Stimulated activated CD4-positive, alpha-beta T cell treated with anti-CD3 and anti-CD28 coated beads, Interleukin-1b, Interleukin-23, amount 100 ng/mL, for 24 hours (primary cell): ENCODE measurements around the gene STARD13.

Experiments used
- DNase-seq, 4 experiments: peaks; one replicate each; pipeline ENCODE4 v3.0.0-alpha.2; 2020; ENCODE audit warnings: low read depth in 4 of 4, low spot score in 1 of 4

Gene STARD13

DNA sequence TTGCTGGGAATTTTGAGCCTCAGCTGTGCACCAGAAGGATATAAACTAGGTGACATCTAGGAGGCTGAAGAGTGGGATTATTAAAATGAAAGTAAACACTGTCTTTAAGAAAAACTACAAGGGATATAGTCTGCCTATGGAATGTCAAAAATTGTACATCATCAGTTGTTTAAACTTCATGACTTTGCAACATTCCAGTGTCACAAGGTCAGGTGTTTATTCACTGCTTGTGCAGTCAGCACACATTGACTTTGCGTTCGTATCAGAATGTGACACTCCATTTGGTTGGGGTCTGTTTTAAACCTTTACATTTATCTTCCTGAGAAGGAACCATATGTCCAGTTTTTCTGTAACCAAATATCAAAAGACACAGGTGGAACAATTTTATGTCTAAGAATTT is 183.7 kb downstream of the STARD13 start:
- no peak for DNase-seq

DNA sequence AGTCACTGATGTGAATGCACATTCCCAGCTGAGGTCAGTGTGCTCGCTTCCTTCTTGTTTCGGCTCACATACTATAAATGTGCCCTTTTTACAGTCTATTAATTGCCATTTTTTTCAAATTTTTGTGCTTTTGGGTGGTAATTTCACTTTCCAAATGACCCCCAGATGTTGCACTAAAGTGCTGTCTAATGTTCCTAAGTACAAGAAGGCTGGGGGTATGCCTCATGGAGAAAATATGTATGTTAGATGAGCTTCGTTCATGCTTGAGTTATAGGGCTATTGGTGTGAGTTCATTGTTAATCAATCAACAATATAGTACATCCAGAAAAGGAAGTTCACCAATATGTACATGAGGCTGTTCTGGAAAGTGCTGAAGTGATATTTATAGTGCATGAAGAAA is 184.7 kb downstream of the STARD13 start:
- DNase-seq = no peak

DNA sequence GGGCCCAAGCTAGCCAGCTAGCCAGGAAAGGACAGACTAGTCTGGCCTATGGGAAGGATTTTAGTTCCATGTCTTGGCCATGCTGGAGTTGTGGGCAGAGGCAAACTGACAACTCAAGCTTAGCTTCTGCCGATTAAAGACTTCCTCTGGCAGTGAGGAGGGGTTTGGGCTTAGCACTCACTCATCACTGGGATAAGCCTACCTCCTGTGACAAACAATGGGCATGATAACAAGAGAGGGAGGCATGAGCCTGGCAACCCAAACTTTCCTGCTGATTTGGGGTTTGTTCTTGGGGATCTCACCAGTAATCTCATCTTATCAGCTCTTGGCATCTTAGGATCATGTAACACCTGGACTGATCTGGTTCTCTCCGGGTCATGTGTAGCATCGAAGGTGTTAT is 185.7 kb downstream of the STARD13 start:
- DNase-seq = no peak

DNA sequence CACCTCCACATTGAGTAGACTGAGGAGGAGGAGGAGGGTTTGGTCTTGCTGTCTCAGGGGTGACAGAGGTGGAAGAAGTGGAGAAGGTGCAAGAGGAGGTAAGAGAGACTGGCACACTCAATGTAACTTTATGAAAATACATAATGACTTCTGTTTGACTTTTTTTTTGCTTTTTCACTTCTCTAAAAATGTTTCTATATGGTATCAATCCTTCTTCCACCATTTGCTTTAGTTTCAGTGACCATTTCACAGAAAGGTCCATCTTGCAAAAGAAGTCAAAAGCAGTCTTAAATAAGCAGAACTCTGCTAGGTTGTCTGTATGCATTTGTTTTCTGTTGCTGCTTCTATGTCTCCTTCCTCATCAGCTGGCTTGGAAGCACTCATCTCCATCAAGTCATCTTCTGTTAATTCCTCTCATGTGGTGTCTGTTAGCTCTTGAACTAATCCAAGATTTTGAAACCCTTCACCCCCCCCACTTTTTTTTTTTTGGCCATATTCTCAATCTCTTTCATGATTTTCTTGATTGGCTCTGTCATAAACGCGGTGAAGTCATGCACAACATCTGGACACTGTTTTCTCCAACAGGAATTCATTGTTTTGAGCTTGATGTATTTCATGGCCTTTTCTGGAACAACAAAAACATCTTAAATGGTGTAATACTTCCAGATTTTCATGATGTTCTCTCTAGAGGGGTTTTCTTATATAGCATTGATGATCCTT is 188.5 kb downstream of the STARD13 start:
- DNase-seq = no peak

DNA sequence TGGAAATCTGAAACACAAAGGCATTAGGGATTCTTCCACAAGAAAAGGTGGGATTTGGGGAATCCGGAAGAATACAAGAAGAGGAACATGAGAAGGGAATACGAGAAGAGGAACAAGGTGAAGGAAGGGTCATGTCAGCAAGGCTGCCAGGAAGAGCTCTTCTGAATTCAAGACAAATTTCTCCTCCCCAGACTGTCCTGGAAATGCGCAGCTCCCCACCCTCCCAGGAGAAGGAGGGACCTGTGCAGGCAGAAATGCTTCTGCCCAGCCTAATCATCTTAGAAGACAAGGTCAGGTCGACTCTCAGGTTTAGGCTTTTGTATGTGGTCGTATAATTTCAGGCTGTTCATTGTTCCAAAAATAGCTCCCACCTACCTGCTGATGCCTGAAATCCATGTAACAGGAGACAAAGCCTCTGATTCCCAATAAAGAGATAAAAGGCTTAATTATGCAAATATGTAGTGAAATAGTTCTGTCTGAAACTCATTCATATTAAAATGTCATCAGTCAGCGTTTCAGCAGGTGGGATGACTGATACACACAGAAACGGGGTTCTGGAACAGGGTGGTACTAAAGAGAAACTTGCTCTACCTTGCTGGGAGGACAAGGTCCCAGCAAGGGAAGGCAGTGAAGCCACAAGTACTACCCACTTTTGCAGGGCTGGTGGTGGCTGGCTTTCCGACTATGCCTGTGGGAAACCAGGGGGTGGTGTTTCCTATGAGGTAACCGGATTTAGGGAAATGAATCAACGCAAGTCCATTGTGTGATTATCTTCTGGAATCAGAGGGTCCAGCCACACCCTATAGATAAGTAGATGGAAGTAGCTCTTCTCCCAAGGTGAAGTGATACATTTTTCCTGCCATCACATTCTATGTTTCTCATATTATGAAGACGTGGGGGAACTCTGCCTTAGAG is 193.2 kb downstream of the STARD13 start:
- no peak for DNase-seq

DNA sequence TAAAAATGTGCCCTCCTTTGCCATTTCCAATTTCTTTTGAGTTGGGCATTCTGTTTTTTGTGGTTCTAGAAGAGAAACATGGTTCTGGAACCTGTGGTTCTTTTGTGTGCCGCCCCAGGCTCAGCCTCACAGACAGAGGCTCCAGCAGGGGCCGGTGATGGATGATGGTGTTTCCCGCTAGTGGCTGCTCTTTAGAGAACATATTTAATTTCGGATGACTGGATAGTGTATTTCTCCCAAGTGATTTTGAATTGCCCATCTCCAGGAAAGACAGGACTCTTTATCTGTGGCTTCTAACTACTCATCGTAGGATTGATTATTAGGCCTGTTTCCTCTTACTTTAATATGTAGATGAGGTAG is 194.2 kb downstream of the STARD13 start:
- DNase-seq = no peak

DNA sequence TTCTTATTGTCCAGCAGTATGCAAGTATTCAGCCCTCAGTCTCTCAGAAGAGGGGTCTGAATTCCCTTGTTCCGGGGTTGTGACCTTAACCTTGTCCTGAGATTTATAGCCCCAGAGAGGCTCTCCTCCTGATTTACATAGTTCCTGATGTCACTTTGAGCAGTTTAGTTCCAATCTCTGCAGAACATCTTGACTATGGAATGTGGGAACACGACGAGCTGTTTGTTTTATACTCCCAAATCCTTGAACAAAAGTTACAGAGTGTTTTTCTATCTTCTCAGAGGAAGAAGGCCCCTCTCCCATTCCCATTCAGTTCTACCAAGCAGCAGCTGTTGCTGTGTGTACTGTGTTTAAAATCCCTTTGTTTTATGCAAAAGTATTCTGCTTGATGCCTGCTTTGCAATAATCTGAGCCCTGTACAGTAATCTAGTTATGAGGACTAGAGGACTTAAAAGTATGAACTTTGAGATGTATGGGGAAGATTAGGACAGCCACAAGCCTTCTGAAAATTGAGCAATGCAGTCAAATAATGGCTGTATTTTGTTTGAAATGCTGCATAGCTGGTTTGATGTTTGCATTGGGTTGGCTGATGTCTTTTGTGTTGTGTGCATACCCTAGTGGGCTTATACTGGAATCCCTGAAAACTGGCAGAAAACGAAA is 194.7 kb downstream of the STARD13 start:
- no peak for DNase-seq

DNA sequence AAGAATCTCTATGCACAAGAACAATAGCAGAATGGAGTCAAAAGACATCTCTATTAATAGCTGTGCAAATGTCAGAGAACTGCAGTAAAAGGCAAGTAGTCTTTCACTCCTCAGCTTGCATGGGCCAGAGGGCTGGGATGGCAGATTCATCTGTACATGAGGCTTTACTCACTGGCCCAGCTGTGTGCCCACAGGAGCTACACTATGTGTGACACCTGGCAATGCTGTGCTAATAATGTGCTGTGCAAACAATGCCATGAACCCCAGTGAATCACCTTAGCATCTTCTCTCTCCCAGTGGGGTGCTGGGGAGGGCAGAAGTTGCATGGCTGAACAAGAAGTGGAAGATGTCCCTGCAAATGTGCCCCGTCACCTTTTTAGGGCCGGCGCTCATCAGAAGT is 196.2 kb downstream of the STARD13 start:
- no peak for DNase-seq

DNA sequence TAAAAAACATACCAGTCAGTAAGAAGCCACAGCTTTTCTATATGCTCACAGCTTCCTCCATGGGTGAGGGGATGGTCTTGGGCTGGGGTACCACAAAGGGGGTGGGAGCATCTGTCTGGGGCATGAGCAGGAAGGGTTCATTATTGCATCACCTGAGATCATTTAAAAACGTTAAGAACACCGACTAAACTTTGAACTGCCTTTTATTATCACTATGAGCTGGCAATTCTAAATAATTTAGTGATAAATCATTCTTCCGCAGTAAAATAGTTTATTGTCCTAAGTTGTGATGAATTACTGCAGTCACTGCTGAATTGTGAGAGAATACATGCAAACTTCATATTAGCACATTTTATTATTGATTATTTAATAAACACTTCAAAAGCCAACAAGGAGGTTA is 197.8 kb downstream of the STARD13 start:
- no peak for DNase-seq

DNA sequence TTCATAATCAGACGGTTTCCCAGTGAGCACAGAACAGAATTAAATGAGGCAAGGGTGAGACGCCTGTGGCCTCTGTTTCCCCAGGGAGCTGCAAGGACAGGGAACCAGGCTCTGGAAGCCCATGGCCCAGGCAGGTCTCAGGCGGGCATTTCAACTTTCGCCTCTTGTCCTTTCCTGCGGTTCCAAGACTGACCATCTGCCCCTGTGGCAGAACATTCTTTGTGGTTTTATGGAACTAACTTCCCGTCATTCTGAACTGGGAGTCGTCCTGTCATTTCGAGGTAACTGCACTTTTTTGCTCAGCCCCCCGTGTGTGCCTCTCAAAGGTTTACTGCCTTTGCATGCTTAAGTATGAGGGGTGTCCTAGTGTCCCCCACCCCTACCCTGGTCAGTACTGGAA is 198.5 kb downstream of the STARD13 start:
- no peak for DNase-seq

DNA sequence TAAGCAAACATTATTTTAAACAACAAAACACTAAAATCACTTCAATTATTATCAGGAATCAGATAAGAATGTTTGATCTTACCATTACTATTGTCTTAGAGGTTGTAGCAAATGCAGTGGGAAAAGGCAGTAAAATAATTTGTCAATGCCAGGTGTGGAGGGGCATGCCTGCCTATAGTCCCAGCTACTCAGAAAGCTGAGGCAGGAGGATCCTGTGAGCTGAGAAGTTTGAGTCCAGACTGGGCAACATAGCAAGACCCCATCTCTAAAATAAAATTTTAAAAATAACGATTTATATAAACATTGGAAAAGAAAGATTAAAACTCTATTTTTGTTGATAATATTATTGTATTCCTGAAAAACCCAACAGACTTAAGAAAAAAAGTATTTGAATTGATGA is 202.5 kb downstream of the STARD13 start:
- no peak for DNase-seq

DNA sequence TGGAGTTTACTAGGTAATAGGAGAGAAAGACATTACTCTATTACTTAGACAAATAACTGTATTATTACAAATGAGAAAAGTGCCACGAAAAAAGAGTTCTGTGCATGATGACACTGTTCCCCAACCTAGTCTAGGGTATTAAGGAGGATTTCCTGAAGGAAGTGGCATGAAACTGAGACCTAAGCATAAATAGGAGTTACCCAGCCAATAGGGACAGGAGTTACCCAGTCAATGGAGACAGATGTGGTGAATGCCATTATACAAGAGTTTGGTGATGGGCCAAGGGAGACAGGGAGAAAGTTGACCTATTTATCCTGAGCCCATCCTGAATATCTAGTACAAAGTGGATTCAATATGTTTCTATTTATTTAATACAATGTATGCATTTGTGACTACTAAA is 203.9 kb downstream of the STARD13 start:
- no peak for DNase-seq

DNA sequence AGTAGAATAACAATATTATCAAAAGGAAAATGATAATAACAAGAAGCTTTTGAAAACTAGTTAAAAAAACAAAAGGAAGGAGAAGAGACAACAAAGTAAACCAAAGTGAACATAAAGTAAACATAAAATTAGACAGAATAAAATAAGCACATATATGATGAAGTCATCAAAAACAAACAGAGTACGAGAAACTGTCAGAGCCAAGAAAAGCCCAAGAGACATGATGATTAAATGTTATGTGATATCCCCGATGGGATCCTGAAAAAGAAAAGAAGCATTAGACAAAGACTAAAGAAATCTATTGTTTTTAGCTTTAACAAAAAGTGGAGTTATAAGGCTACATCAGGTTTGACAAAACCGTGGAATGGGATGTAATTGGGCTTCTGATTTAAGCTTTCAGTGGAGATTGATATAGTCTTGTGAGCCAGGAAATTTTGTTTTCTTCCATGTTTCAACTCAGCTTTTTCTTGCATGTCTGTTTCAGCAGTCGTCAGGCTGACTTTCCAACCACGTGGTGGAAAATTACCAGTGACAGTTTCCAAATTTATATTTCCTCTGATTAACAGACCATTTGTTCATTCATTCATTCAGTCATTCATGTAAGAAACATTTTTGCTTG is 204.5 kb downstream of the STARD13 start:
- no peak for DNase-seq

DNA sequence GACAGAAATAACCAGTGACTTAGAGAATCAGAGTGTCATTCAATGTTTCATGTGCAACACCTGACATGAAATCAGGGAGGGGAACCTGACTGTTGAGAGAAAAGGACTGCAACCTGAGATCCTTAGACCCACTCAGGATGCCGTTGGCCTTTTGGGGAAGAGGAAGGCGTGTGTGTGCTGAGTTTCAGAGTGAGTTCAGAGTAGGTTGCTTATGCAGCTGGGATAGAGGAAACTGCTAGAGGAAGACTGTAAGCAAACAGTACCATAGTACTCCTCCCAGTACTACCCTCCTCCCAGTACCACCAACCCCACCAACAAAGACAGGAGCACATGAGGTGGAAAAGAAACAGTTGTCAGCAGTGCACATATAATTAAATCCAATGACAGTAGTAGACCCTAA is 205.6 kb downstream of the STARD13 start:
- no peak for DNase-seq

DNA sequence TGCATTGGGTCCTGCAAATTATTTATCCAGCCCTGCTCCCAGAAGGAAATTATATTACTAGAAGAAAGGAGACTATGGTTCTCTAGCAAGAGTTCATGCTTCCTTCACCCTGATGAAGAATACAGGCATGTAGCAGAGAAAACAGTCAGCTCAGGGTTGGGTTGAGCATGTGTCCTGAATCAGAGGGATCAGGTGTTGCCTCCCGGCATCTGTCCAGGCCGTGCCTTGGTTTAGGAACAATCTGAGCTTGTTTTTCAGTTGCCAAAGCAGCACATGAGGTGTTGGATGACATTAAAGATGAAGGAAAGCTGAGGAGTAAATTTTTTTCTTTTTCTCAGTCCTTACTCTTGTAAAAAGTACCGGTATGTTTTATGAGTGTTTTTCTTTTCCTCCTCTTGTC is 207.3 kb downstream of the STARD13 start:
- DNase-seq = no peak

DNA sequence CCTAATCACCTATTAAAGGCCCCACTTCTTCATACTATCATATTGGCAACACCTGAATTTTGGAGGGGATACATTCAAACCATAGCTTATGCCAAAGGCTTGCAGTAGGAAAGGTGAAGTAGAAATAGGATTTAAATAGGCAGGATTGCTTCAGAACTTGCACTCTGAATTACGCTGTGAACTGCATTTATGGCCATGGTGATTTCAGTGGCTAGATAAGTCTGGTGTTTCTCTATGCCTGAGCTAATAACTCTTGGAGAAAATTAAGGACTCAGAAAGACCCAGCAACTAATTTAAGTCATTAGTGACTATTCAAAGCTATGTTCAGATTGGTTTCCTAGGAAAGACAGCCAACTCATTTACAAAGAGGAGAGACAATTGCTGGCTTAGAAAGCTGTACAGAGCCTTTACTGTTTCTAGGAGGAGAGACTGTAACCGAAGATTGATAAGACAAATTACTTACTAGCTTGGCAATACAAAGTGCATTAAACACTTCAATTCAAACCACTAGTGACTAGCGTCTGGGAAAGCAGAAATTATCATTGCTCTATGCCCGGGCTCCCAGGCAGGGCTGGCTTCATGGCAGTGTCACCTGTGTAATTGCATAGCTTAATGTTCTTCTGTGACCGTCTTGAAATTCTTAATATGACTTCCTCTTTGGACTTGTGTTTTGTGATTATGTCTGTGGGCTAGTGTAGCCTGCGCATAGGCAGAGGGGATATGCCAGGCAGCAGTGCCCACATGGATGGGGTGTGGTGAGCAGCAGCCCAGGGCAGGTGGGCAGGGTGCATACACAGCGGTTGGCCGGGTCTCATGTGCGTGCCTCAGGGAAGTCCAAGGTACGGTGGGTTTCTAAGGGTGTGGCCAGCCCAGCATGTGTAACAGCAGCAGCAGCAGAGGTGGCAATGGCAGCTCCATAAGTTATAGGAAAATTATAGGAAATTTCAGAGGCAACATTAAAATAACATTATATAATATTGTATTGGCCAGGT is 209.3 kb downstream of the STARD13 start:
- no peak for DNase-seq

DNA sequence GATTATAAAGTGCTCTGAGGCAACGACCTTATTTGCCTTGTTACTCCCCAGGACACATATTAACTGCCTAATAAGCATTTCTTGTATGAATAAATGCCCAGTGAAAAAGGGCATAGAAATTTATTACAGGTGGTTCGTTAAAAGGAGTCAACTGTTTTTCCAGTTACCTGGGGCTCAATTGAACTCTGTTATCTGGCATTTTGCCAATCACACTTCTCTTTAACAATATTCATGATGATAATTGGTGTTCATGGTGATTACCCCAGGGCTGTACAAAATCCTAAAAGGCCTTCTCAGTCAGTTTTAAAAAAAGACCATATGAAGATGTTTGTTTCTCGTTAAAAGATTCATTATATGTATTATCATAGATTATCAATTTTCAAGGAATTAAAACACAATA is 212.2 kb downstream of the STARD13 start:
- no peak for DNase-seq

DNA sequence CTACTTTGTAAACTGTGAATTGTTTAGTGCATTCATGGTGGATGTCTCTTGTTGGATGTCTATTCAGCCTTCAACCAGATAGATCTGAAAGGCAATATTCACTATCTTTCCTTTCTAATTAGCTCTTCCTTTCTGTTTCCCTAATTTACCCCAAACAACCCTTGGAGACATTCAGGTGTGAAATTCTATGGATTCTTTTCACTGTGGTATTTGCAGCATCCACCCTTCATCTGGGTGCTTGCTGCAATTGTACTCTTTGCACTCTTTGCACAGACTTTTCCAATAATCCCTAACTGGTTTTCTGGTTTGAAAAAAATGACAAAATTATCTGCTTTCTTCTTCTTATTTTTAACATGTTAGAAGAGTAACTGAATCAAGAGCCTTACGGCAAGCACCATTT is 212.8 kb downstream of the STARD13 start:
- no peak for DNase-seq

DNA sequence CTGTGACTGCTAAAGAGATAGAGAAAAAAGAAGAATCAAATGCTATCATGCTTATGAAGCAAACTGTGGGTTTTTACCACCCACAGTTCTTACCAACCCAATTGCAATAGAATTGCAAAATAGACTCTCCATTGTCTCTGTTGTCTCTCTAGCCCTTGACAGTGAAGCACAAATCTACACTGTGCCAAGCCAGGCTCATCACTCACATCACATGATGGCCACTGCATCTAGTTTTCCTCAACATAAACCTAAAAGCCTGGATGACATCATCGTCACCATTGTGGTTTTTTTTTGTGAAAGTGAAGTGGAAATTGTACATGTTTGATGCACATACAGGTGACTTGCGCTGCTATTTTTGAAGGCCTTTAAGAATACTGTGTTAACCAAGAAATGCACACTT is 213.3 kb downstream of the STARD13 start:
- no peak for DNase-seq

DNA sequence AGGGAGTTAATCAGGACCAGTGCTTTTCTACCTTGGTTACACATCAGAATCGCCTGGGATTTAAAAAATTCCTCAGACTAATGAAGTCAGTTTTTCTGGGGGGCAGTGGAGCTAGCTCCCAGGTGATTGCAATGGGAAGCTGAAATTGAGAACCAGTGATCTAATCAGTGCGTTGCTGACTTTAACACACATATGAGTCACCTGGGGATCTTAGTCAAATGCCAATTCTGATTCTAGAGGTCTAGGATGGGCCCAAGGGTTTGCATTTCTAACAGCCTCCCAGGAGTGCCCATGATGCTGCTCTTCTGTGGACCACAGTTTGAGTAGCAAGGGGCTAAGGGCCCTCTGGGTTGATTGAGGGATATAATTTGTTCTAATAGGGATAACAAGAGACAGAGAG is 214.8 kb downstream of the STARD13 start:
- no peak for DNase-seq

DNA sequence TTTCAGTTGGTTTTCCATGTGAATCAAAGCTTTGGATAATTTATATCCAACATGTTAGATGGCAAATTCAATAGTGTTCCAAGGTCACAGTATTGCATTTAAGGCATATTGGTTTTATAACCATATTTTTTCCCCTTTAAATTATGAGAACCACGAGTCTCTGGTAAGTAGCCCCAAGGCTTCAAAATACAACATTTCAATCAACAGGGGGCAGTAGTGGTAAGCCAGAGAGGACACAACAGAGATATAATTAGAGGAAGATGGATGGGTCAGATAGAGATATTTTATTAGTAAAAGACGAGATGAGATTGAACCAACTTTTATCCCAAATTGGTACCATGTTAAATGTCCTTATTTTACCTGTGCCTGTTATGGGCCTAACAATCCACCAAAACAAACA is 216.2 kb downstream of the STARD13 start:
- no peak for DNase-seq
